DOHH2 (cell line): ENCODE results near the gene PCNX3.

Experiments used
- CTCF ChIP-seq: fragments of 200-600 bp; sonication (generic); IDR thresholded peaks from one replicate; pipeline ENCODE4 v1.5.1; 2014; ENCODE audit warnings: antibody characterized with exemption, mild to moderate bottlenecking, low read depth, low read length; ENCODE audit not compliant: poor library complexity, severe bottlenecking
- EZH2phosphoT487 ChIP-seq: fragments of 200-600 bp; sonication (generic); IDR thresholded peaks from 2 replicates; pipeline ENCODE4 v1.6.1; 2017; ENCODE audit warnings: borderline replicate concordance, mild to moderate bottlenecking, antibody characterized with exemption, low read length, moderate library complexity, mixed read lengths

- TF ChIP-seq CTCF, result no peak
- no peak for TF ChIP-seq EZH2phosphoT487
These were observed 44.2 kb upstream of the PCNX3 start for GRCh38 chr11:65571420-65571819.
